Endothelial cell of umbilical vein (primary cell): ENCODE measurements around the gene ARMC5. TPM values are rescaled to one million over a fixed set of nuclear protein-coding genes. Genes with fewer than 3 reads are reported as not detected.

Experiments used
- BruUV-seq: library from RNA; stranded (reverse); fragments of 400-500 nt; replicated peaks from 2 replicates; lab custom pipeline; 2021; lab: Mats Ljungman, UMichigan
- CTCF ChIA-PET: fragments of 300-600, 350-600 bp; sonication (Branson Sonifier 250); formaldehyde crosslinking; loops from one replicate; lab custom pipeline; 2021; ENCODE audit warnings: antibody characterized with exemption, inconsistent platforms; lab: Charles Lee
- POLR2A ChIA-PET: fragments of 300-600, 350-600 bp; sonication (Branson Sonifier 250); formaldehyde crosslinking; loops from one replicate; lab custom pipeline; 2021; ENCODE audit warnings: antibody characterized with exemption, inconsistent platforms; lab: Charles Lee
- DNase-seq: peaks from one replicate; pipeline ENCODE4 v3.0.0-alpha.2; 2011; ENCODE audit warnings: low read depth, low spot score
- FAIRE-seq: peaks from 2 replicates; lab custom pipeline; 2011; peaks lifted over from hg19 to GRCh38; lab: Jason Lieb, UNC
- H2AFZ ChIP-seq: 2 replicates; pipeline ENCODE4 v1.6.0; 2012; ENCODE audit warnings: low read depth, low read length, control low read depth, inconsistent platforms
- H3K27ac ChIP-seq: 2 replicates; pipeline ENCODE4 v1.5.1; 2011; ENCODE audit warnings: low read depth, mild to moderate bottlenecking, control low read depth, low read length, moderate library complexity; ENCODE audit not compliant: insufficient read depth
- H3K27me3 ChIP-seq, 2 experiments: 2 replicates each; pipeline versions ENCODE4 v1.6.0 to v1.6.1; 2011; ENCODE audit warnings: low read length in 2 of 2, mixed read lengths in 1 of 2; ENCODE audit not compliant: control insufficient read depth in 2 of 2, insufficient read depth in 2 of 2
- H3K36me3 ChIP-seq, 2 experiments: 2 replicates in 1 of 2; 3 replicates in 1 of 2; pipeline ENCODE4 v1.5.1; 2011; ENCODE audit warnings: low read length in 2 of 2, mild to moderate bottlenecking in 1 of 2, moderate library complexity in 1 of 2; ENCODE audit not compliant: control insufficient read depth in 2 of 2, insufficient read depth in 2 of 2; ENCODE audit errors: extremely low read depth in 1 of 2
- H3K4me1 ChIP-seq: 3 replicates; pipeline ENCODE4 v1.5.1; 2011; ENCODE audit warnings: mild to moderate bottlenecking, low read length; ENCODE audit not compliant: control insufficient read depth, insufficient read depth; ENCODE audit errors: extremely low read depth
- H3K4me2 ChIP-seq: 2 replicates; pipeline ENCODE4 v1.6.1; 2011; ENCODE audit warnings: low read length, control low read depth, mixed read lengths; ENCODE audit not compliant: insufficient read depth
- H3K4me3 ChIP-seq, 3 experiments: fragments of 200-600 bp in 1 of 3; sonication (generic), shearing (Covaris generic) in 1 of 3; replicated peaks in 1 of 3; 2 replicates each; pipeline ENCODE4 v1.5.1; 2011 to 2016; ENCODE audit warnings: control low read depth in 3 of 3, low read length in 3 of 3, mild to moderate bottlenecking in 2 of 3, inconsistent platforms in 1 of 3, low read depth in 1 of 3, moderate library complexity in 1 of 3; ENCODE audit not compliant: insufficient read depth in 1 of 3
- H3K79me2 ChIP-seq: 2 replicates; pipeline ENCODE4 v1.6.0; 2012; ENCODE audit warnings: low read length, inconsistent platforms; ENCODE audit not compliant: control insufficient read depth, insufficient read depth
- H3K9ac ChIP-seq: replicated peaks from 2 replicates; pipeline ENCODE3; 2011; ENCODE audit warnings: low read length, control low read depth; ENCODE audit not compliant: insufficient read depth; ENCODE audit errors: extremely low read depth
- H3K9me1 ChIP-seq: replicated peaks from 3 replicates; pipeline ENCODE4 v1.6.0; 2011; ENCODE audit warnings: mild to moderate bottlenecking, low read length; ENCODE audit not compliant: control insufficient read depth, insufficient read depth; ENCODE audit errors: extremely low read depth
- H3K9me3 ChIP-seq: replicated peaks from 2 replicates; pipeline ENCODE4 v1.5.1; 2012; ENCODE audit warnings: low read length, inconsistent platforms; ENCODE audit not compliant: control insufficient read depth, insufficient read depth
- H4K20me1 ChIP-seq: replicated peaks from 2 replicates; pipeline ENCODE3; 2011; ENCODE audit warnings: mild to moderate bottlenecking, low read length; ENCODE audit not compliant: control insufficient read depth, insufficient read depth; ENCODE audit errors: extremely low read depth
- FOS ChIP-seq: IDR thresholded peaks from 2 replicates; pipeline ENCODE4 v1.6.1; 2011; ENCODE audit warnings: mild to moderate bottlenecking, low read length, moderate library complexity, borderline replicate concordance; ENCODE audit not compliant: insufficient read depth
- GATA2 ChIP-seq: IDR thresholded peaks from 2 replicates; pipeline ENCODE4 v1.7.0; 2011; ENCODE audit warnings: low read depth, mild to moderate bottlenecking, moderate library complexity, mixed read lengths, low read length; ENCODE audit not compliant: insufficient read length, insufficient read depth
- JUN ChIP-seq: IDR thresholded peaks from 2 replicates; pipeline ENCODE4 v1.6.1; 2011; ENCODE audit warnings: borderline replicate concordance, low read depth; ENCODE audit not compliant: insufficient read length, insufficient read depth
- MAX ChIP-seq: IDR thresholded peaks from 2 replicates; pipeline ENCODE4 v1.6.1; 2011; ENCODE audit not compliant: insufficient read depth, insufficient read length
- MYC ChIP-seq: IDR thresholded peaks from one replicate; pipeline ENCODE4 v1.6.1; 2011; ENCODE audit warnings: mild to moderate bottlenecking, low read depth, low read length
- POLR2A ChIP-seq: IDR thresholded peaks from 2 replicates; pipeline ENCODE4 v1.6.1; 2012; ENCODE audit warnings: low read depth, mild to moderate bottlenecking, control low read depth, low read length
- POLR2AphosphoS5 ChIP-seq: IDR thresholded peaks from 2 replicates; pipeline ENCODE4 v1.6.1; 2012; ENCODE audit warnings: low read depth, mild to moderate bottlenecking, control low read depth, low read length, moderate library complexity; ENCODE audit not compliant: insufficient read depth
- dilution Hi-C: fragments of 300-500 bp; cut with MboI; formaldehyde crosslinking; loops from one replicate; pipeline ENCODE4 v1.15.0; 2019; ENCODE audit warnings: low sequenced_read_pairs; ENCODE audit not compliant: extremely low pct_ligation_motif_present
- intact Hi-C: fragments of 100-400 bp; cut with micrococcal nuclease; formaldehyde crosslinking; loops from one replicate; pipeline ENCODE4 v1.10.0; 2022
- polyA plus RNA-seq, 4 experiments: library from polyadenylated mRNA; depleted of rRNA in 3 of 4; stranded (reverse) in 3 of 4; unstranded in 1 of 4; fragments of >200 nt; gene quantifications; 2 replicates each; pipeline versions ENCODE4 v1.2.1 to v1.2.3, GENCODE V29; 2011 to 2012; ENCODE audit warnings: missing spikeins in 1 of 4
- total RNA-seq: library from RNA; stranded (reverse); gene quantifications from 2 replicates; pipeline ENCODE4 v1.2.3, GENCODE V29; 2021
- TF ChIP-seq, protein P1 (sequence below), 2 donors: IDR thresholded peaks; 1 replicate in 1 of 2; 2 replicates in 1 of 2; pipeline ENCODE4 v1.5.1; 2011; ENCODE audit warnings: low read length in 2 of 2, mild to moderate bottlenecking in 2 of 2, moderate library complexity in 2 of 2, control low read depth in 1 of 2, inconsistent platforms in 1 of 2, low read depth in 1 of 2; ENCODE audit not compliant: insufficient read depth in 1 of 2; ENCODE audit errors: extremely low read depth in 1 of 2

Gene ARMC5
- total and polyA plus RNA-seq, 2 donors (not counting 3 experiments of a cell fraction or from before 2014, with no cell fraction given), result 17.3 to 18.8 TPM

DNA sequence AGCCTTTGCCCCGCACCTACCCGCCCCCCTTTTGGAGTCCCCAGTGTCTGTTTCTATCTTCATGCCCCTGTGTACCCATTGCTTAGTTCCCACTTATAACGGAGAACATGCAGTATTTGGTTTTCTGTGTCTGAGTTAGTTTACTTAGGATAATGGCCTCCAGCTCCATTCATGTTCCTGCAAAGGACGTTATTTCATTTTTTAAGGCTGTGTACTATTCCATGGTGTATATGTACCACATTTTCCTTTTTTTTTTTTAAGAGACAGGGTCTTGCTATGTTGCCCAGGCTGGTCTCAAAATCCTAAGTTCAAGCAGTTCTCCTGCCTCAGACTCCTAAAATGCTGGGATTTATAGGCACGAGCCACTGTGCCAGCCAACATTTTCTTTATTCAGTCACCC lies 8.6 kb downstream of the ARMC5 start:
- FAIRE-seq, result no peak
- H3K9ac ChIP-seq, result no peak overlapping the region
- intact Hi-C loops, result no loop called here

More for the DNA sequence above, 8.6 kb downstream of the ARMC5 start:
- Histone ChIP-seq H3K9me3 (no peaks in the 10 kb centered on the region), H3K9me1 (no peaks in the 10 kb centered on the region), H3K79me2 (peaks cover 11% of the 10 kb centered on the region), H3K27me3 (no peaks in the 10 kb centered on the region), H3K4me3 (no peak overlapping the region), H3K27ac (no peak overlapping the region), H3K4me1 (peaks cover 9% of the 10 kb centered on the region), H3K4me2 (no peak overlapping the region), H2AFZ (no peak overlapping the region), H3K36me3 (peaks cover 6 to 17% of the 10 kb centered on the region in 2 experiments), H4K20me1 (no peaks in the 10 kb centered on the region)
- DNase-seq, result no peak
- POLR2A ChIA-PET, result no interaction called here
- dilution Hi-C loops, result no loop called here
- CTCF ChIA-PET, result no interaction called here
- TF ChIP-seq POLR2AphosphoS5 (no peak), MYC (no peak), MAX (no peak), GATA2 (no peak), JUN (no peak), POLR2A (no peak), FOS (no peak)
- TF ChIP-seq, protein P1, sequence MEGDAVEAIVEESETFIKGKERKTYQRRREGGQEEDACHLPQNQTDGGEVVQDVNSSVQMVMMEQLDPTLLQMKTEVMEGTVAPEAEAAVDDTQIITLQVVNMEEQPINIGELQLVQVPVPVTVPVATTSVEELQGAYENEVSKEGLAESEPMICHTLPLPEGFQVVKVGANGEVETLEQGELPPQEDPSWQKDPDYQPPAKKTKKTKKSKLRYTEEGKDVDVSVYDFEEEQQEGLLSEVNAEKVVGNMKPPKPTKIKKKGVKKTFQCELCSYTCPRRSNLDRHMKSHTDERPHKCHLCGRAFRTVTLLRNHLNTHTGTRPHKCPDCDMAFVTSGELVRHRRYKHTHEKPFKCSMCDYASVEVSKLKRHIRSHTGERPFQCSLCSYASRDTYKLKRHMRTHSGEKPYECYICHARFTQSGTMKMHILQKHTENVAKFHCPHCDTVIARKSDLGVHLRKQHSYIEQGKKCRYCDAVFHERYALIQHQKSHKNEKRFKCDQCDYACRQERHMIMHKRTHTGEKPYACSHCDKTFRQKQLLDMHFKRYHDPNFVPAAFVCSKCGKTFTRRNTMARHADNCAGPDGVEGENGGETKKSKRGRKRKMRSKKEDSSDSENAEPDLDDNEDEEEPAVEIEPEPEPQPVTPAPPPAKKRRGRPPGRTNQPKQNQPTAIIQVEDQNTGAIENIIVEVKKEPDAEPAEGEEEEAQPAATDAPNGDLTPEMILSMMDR (IDR thresholded peaks at IDR 0.05; ENCODE audit: extremely low read depth in 1 of 2, insufficient read depth in 1 of 2, low read depth in 1 of 2, low read length in 2 of 2), result no peak
- no TSS peak for BruUV-seq
